Prostate gland (tissue), 2 donors: Measurements from ENCODE around the gene MAGI2.

Experiments
- POLR2A ChIP-seq: fragments of 450-650 bp; IDR thresholded peaks from one replicate; pipeline ENCODE4 v1.6.1; 2016; ENCODE audit warnings: antibody characterized with exemption, mild to moderate bottlenecking
- POLR2AphosphoS5 ChIP-seq: sonication (generic); formaldehyde crosslinking; IDR thresholded peaks from one replicate; pipeline ENCODE4 v1.6.1; 2017; ENCODE audit warnings: antibody characterized with exemption
- TF ChIP-seq, protein P1 (sequence below), 4 experiments: fragments of 200-600 bp in 2 of 4; fragments of 450-650 bp in 2 of 4; sonication (generic) in 2 of 4; IDR thresholded peaks; 1 replicate in 3 of 4; 2 replicates in 1 of 4; pipeline ENCODE4 v1.5.1; 2016 to 2019; ENCODE audit warnings: antibody characterized with exemption in 4 of 4, mild to moderate bottlenecking in 2 of 4, moderate library complexity in 2 of 4

DNA sequence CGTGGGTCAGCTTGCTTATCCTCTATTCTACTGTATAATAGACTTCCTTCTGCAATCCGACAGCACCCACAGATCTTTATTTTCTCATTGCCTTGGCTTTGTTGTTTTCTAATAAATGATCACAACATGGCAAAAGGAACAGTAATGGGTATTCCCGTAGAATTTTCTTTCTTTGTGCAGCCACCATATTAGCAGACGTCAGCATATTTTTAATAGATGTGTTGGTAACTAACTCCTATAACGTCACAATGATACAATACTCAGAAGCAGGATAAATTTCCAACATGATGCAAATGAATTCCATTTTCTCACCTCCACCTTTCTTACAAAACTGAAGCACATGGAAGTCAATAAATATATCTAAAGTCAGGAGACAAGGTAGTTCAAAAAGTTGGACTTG lies 617.6 kb downstream of the MAGI2 start:
- TF ChIP-seq, protein P1, sequence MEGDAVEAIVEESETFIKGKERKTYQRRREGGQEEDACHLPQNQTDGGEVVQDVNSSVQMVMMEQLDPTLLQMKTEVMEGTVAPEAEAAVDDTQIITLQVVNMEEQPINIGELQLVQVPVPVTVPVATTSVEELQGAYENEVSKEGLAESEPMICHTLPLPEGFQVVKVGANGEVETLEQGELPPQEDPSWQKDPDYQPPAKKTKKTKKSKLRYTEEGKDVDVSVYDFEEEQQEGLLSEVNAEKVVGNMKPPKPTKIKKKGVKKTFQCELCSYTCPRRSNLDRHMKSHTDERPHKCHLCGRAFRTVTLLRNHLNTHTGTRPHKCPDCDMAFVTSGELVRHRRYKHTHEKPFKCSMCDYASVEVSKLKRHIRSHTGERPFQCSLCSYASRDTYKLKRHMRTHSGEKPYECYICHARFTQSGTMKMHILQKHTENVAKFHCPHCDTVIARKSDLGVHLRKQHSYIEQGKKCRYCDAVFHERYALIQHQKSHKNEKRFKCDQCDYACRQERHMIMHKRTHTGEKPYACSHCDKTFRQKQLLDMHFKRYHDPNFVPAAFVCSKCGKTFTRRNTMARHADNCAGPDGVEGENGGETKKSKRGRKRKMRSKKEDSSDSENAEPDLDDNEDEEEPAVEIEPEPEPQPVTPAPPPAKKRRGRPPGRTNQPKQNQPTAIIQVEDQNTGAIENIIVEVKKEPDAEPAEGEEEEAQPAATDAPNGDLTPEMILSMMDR (IDR thresholded peaks at IDR 0.05), result no peak
- no peak for TF ChIP-seq POLR2AphosphoS5
- no peak for TF ChIP-seq POLR2A
